Measurements from ENCODE around the gene KRT3.

The KRT3 gene

DNA sequence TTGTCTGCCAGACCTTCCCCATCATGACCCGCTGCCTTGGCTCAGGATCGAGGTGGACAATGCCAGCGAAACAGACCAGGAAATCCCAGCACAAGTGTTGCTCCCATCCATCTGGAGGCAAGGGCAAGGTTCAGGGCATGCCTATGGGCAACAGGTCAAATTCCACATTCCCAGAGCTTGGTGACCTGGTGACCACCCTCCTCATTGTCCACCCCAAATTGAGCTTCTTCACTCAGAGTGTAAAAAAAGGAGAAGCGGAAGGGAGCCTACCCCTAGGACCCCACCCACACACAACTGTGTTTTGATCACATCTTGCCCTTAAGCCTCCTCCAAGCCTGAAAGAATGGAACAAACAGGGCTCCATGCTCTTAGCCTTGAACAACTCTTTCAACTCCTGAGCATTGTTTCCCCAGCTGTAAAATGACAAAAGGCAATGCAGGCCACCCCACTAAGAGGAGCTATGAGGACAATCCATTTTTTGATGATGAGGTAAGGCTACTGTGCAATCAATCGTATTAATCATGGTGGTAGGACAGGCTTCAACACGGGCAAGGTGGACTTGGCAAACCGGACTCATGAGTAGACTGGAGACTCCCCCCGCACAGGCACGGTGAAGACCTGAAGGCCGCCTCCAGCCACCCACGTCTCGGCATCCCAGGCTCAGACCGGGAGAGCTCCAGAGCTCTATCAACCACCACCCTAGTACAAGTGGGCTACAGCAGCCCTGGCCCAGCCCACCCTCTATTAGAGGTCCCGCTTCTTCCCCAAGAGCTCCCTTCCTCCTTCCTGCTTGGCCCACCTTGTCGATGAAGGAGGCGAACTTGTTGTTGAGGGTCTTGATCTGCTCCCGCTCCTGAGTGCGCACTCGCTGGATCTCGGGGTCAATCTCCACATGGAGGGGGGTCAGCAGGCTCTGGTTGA lies 37.3 kb upstream of the KRT3 start:
- TF ChIP-seq, protein P1, sequence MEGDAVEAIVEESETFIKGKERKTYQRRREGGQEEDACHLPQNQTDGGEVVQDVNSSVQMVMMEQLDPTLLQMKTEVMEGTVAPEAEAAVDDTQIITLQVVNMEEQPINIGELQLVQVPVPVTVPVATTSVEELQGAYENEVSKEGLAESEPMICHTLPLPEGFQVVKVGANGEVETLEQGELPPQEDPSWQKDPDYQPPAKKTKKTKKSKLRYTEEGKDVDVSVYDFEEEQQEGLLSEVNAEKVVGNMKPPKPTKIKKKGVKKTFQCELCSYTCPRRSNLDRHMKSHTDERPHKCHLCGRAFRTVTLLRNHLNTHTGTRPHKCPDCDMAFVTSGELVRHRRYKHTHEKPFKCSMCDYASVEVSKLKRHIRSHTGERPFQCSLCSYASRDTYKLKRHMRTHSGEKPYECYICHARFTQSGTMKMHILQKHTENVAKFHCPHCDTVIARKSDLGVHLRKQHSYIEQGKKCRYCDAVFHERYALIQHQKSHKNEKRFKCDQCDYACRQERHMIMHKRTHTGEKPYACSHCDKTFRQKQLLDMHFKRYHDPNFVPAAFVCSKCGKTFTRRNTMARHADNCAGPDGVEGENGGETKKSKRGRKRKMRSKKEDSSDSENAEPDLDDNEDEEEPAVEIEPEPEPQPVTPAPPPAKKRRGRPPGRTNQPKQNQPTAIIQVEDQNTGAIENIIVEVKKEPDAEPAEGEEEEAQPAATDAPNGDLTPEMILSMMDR (conservative IDR thresholded peaks at IDR 0.05; ENCODE audit: control insufficient read depth, insufficient read depth, low read depth, low read length) = no peak
- H3K4me3 ChIP-seq (ENCODE audit: control insufficient read depth, low read depth, low read length) = no peak overlapping the region
- DNase-seq (ENCODE audit: low read depth) = no peak

DNA sequence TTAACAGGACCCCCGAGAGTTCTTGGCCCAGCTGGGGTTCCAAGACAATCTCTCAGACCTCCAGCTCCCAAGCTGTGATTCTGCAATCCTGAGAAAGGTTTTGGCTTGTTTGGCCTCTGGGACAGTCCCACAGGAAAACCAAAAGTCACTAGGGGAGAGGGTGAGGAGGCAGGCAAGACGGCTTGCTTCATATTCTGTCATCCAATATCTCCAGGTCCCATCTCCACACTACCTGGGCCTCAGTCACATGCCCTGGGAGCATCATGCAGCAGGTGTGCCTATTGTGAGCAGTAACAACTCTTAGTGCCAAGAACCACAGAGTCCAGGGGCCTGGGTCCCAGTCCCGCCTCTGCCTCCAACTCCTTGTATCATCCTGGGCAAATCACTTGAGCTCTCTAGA lies 36.5 kb upstream of the KRT3 start:
- H3K4me3 ChIP-seq (ENCODE audit: control insufficient read depth, low read depth, low read length) = no peak overlapping the region
- TF ChIP-seq, protein P1 (conservative IDR thresholded peaks at IDR 0.05; ENCODE audit: control insufficient read depth, insufficient read depth, low read depth, low read length) = no peak
- DNase-seq (ENCODE audit: low read depth) = no peak

DNA sequence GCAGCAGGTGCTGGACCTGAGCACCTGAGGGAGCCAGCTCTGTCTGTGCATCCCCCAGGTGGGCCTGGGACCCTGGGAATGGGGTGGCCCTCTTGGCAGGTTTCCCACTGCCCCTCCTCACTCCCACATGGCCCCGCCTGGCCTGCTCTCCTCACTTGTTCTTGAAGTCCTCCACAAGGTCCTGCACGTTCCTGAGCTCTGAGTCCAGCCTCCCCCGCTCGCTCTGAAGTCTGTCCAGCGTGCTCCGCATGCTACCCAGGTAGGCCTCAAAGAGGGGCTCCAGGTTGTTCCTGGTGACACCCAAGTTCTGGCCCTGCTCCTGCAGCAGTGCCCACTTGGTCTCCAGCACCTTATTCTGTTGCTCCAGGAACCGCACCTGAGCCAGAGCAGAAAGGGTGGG lies 35.3 kb upstream of the KRT3 start:
- no peak overlapping the region for H3K4me3 ChIP-seq (ENCODE audit: control insufficient read depth, low read depth, low read length)
- TF ChIP-seq, protein P1 (conservative IDR thresholded peaks at IDR 0.05; ENCODE audit: control insufficient read depth, insufficient read depth, low read depth, low read length) = no peak
- no peak for DNase-seq (ENCODE audit: low read depth)

DNA sequence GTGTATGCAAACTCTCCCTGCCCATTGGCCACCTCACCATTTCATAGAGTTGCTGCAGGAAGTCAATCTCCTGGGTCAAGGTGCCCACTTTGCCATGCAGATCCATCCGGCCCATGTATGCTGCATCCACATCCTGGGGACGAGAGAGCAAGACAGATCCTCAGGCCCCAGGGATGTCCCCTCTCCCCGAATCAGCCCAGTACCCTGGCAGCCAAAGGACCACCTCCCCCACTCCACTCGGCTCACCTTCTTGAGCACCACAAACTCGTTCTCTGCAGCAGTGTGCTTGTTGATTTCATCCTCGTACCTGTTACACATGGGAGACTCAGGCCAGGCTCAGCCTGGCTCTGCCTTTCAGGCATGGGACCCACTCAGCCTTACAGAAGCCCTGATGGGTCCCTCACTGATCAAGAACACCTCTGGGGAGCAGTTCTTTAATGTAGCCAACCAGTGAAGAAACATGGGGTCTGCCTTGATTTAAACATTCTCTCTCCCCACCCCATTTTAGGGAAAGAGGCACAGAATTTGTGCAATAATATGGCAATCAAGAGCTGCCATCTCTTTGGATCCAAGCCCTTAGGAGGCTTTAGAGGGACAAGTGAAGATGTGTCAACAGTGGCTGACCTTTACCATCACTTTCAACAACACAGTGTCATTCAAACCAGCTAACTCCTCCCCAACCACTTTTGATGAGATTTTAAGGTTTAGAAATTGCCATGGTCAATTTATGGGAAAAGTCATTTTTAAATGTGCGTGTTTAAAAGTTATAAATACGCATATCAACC lies 34.3 kb upstream of the KRT3 start:
- no peak overlapping the region for H3K4me3 ChIP-seq (ENCODE audit: control insufficient read depth, low read depth, low read length)
- TF ChIP-seq, protein P1 (conservative IDR thresholded peaks at IDR 0.05; ENCODE audit: control insufficient read depth, insufficient read depth, low read depth, low read length) = no peak
- DNase-seq (ENCODE audit: low read depth) = no peak

DNA sequence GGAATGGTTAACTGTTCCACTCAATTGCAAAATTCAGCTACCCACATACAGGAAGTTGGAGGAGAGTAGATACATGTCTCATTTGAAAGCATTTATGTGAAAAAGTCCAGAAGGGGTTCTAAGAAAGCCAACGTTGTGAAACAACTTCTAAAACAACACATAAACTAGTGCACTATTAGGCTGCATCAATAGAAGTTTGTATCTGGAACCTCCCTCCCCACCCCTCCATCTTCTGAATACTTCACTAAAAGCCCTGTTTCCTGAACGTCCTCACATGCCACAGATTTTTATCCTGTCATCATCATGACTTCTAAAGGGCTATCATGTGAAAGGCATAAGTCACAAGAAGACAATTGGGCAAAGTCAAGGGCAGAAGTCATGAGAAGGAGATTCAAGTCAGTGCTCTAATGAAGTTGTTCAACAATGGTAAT lies 32.7 kb upstream of the KRT3 start:
- TF ChIP-seq, protein P1 (conservative IDR thresholded peaks at IDR 0.05; ENCODE audit: control insufficient read depth, insufficient read depth, low read depth, low read length) = no peak
- peak; percentile 15 for DNase-seq (ENCODE audit: low read depth)
- no peak overlapping the region for H3K4me3 ChIP-seq (ENCODE audit: control insufficient read depth, low read depth, low read length)

DNA sequence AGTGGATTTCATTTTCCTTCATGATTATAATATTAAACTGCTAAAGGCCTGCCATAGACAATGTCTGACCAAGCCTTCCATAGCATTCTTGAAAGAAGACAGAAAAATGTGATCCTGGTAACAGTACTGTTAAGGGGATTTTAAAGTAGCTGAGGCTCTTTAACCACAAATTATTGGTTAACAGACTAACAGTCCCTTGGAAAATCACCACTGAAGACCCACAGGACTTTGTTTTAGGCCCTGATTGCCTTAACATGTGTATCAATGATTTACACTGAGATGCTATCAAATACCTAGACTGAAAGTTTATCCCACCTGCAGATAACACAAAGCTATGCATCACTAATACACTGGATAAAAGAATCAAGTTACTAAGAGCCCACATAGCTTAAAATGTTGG lies 32.2 kb upstream of the KRT3 start:
- no peak overlapping the region for H3K4me3 ChIP-seq (ENCODE audit: control insufficient read depth, low read depth, low read length)
- TF ChIP-seq, protein P1 (conservative IDR thresholded peaks at IDR 0.05; ENCODE audit: control insufficient read depth, insufficient read depth, low read depth, low read length) = no peak
- DNase-seq (ENCODE audit: low read depth) = no peak
